ENCODE results near the gene NIT1.

Gene NIT1

GRCh38 chr1:161117759-161118581, at the start of gene NIT1, which contains the start of gene PFDN2:
TSS of gene NIT1 (plus strand) at chr1:161118105. CDS start at chr1:161118177, 72 bp downstream.
TSS of gene PFDN2 (minus strand) at chr1:161118037. CDS start at chr1:161118026, 11 bp downstream.
- DNase-seq, result peak; percentile 82

GRCh38 chr1:161068306-161069234, 49.3 kb upstream of the NIT1 start:
- DNase-seq, result peak; percentile 93

GRCh38 chr1:161069241-161069640, 48.7 kb upstream of the NIT1 start:
- no peak for DNase-seq

- DNase-seq, result peak; percentile 95
Observed at GRCh38 chr1:161069731-161070270, 48.1 kb upstream of the NIT1 start, which contains the start of gene ARHGAP30. TSS of gene ARHGAP30 (minus strand) at chr1:161069891. CDS start at chr1:161069624, 267 bp downstream.

GRCh38 chr1:161070761-161071160, 47.1 kb upstream of the NIT1 start:
- DNase-seq, result no peak

GRCh38 chr1:161071886-161072371, 46.0 kb upstream of the NIT1 start:
- peak; percentile 64 for DNase-seq

GRCh38 chr1:161072751-161073449, 45.0 kb upstream of the NIT1 start:
- no peak for DNase-seq

GRCh38 chr1:161073474-161074121, 44.3 kb upstream of the NIT1 start:
- DNase-seq, result no peak

GRCh38 chr1:161074676-161075368, 43.1 kb upstream of the NIT1 start:
- DNase-seq, result no peak

- DNase-seq, result no peak
Observed at GRCh38 chr1:161076410-161076809, 41.5 kb upstream of the NIT1 start.

- DNase-seq, result no peak
Observed at GRCh38 chr1:161077426-161077825, 40.5 kb upstream of the NIT1 start.

GRCh38 chr1:161079436-161080110, 38.3 kb upstream of the NIT1 start:
- no peak for DNase-seq

GRCh38 chr1:161080441-161081405, 37.2 kb upstream of the NIT1 start:
- no peak for DNase-seq

GRCh38 chr1:161081519-161081918, 36.4 kb upstream of the NIT1 start:
- DNase-seq, result no peak

- DNase-seq, result no peak
Observed at GRCh38 chr1:161082483-161082882, 35.4 kb upstream of the NIT1 start.

- peak; percentile 81 for DNase-seq
Observed at GRCh38 chr1:161082996-161083747, 34.7 kb upstream of the NIT1 start.

GRCh38 chr1:161083748-161084596, 33.9 kb upstream of the NIT1 start:
- no peak for DNase-seq

- no peak for DNase-seq
Observed at GRCh38 chr1:161084597-161084988, 33.3 kb upstream of the NIT1 start.
